H1 (cell line): ENCODE measurements around the gene RIPOR1. TPM values are rescaled to one million over a fixed set of nuclear protein-coding genes. Genes with fewer than 3 reads are reported as not detected.

Experiments used
- EGR1 ChIP-seq: IDR thresholded peaks from 2 replicates; pipeline ENCODE4 v1.6.1; 2011; ENCODE audit warnings: low read depth, low read length, borderline replicate concordance
- SAP30 ChIP-seq: fragments of 300-600 bp; sonication (generic); IDR thresholded peaks from 2 replicates; pipeline ENCODE4 v1.7.1; 2012; ENCODE audit warnings: low read length, moderate library complexity, mild to moderate bottlenecking, inconsistent platforms; ENCODE audit not compliant: insufficient read depth, insufficient replicate concordance
- polyA plus RNA-seq, 7 experiments: library from polyadenylated mRNA; depleted of rRNA in 3 of 7; stranded (reverse) in 5 of 7; unstranded in 2 of 7; fragments of >200 nt in 5 of 7; fragments of 200-250 nt in 2 of 7; gene quantifications; 1 replicate in 5 of 7; 2 replicates in 1 of 7; 4 replicates in 1 of 7; pipeline versions ENCODE4 v1.2.1 to v1.2.3, GENCODE V29; 2011 to 2013; ENCODE audit warnings: missing spikeins in 2 of 7, mixed read lengths in 2 of 7
- total RNA-seq: library from RNA; stranded (reverse); fragmentation: NEBNext Ultra II Directional; extraction: Animal tissue kit (Norgen Biotek cat#: 25700); gene quantifications from 2 replicates; pipeline ENCODE4 v1.2.1, GENCODE V29; 2021
- TF ChIP-seq, protein P1 (sequence below), 3 experiments: IDR thresholded peaks; 1 replicate in 2 of 3; 2 replicates in 1 of 3; pipeline versions ENCODE4 v1.5.1 to v1.6.1; 2011; ENCODE audit warnings: low read length in 3 of 3, mild to moderate bottlenecking in 3 of 3, inconsistent platforms in 2 of 3, low read depth in 1 of 3, moderate library complexity in 1 of 3; ENCODE audit not compliant: insufficient read depth in 1 of 3; ENCODE audit errors: control extremely low read depth in 1 of 3

RIPOR1 gene
- total and polyA plus RNA-seq, 2 of the 8 experiments (the other 6 are each of a cell fraction or from before 2014, with no cell fraction given) = 2.7 to 10.1 TPM

DNA sequence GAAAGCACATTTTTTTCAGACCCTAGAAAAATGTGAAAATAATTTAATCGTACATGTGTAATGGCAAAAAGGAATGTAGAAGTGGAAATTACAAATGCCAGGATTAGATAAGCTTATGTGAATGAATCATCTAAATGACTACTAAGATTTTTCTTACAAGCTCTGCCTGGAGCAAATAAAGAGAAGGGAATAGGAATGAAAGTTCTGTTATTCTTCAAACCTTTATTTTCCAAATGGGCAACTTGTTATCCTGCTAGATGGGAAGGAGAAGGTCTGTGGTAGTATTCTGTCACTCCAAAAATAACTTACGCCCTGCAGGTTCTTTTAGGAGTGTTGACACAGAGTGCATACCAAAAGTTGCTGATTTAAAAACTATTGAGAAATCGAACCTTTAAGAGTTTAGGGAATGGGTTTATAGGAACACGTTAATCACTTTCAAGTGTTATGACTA is 43.4 kb downstream of the RIPOR1 start (continued):
- TF ChIP-seq SAP30 (no peak), EGR1 (no peak)
- TF ChIP-seq, protein P1, sequence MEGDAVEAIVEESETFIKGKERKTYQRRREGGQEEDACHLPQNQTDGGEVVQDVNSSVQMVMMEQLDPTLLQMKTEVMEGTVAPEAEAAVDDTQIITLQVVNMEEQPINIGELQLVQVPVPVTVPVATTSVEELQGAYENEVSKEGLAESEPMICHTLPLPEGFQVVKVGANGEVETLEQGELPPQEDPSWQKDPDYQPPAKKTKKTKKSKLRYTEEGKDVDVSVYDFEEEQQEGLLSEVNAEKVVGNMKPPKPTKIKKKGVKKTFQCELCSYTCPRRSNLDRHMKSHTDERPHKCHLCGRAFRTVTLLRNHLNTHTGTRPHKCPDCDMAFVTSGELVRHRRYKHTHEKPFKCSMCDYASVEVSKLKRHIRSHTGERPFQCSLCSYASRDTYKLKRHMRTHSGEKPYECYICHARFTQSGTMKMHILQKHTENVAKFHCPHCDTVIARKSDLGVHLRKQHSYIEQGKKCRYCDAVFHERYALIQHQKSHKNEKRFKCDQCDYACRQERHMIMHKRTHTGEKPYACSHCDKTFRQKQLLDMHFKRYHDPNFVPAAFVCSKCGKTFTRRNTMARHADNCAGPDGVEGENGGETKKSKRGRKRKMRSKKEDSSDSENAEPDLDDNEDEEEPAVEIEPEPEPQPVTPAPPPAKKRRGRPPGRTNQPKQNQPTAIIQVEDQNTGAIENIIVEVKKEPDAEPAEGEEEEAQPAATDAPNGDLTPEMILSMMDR (IDR thresholded peaks at IDR 0.05; ENCODE audit: control extremely low read depth in 1 of 3, insufficient read depth in 1 of 3, low read depth in 1 of 3, low read length in 3 of 3) = no peak
- TF ChIP-seq, all 59 proteins: peak for 0
